Amniotic stem cell (primary cell): ENCODE results near the gene ANKLE2.

Source experiments
- DNase-seq: peaks from one replicate; lab custom pipeline; 2025; lab: John Stamatoyannopoulos, UW

Gene ANKLE2

DNA sequence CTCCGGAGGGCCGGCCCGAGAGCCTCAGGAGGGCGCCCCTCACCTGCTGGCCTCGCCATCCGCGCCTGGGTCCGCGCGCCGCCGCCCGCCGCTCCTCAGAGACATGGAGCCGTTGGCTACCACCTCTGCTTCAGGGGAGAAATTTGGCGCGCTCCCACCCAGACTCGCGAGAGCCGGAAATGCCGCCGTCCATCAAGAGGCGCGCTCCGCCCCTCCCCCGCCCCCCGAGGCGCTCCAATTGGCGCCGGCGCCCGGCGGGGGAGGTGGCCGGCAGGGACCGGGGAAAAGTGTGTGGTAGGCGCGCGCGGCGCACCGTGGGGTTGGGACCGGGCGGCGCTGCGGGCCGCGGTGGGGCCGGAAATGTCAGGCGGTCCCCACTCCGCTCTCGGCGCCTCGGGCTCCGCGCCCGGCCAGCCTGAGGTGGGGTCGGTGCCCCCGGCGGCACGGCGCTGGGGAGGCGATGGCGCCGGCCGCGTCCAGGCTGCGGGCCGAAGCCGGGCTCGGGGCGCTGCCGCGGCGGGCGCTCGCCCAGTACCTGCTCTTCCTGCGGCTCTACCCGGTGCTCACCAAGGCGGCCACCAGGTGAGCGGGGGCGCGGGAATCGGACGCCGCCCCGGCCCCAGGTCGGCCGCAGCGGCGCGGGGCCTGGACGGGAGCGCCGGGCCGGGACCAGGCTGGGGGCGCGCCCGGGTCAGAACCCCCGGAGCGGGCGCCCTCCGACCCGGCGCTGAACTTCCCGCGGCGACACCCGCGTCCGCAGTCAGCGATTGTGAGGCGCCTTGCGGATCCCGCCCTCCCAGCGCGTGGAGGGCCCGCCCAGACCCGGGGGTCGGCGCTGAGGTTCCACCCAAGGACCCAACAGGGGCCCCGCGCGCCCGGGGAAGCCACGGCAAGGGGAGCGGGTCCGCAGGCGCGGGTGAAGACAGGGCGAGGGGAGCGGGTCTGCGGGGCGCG lies 74.1 kb downstream of the ANKLE2 start, which contains the start of the genes POLE and PXMP2:
Gene POLE, minus strand, starts transcription at position 132 of the 954 bp plus-strand sequence. Its CDS starts 27 bp downstream, at position 105.
Gene PXMP2, plus strand, starts transcription at position 377 of the 954 bp plus-strand sequence. Its CDS starts 84 bp downstream, at position 461.
- peak; percentile 70 for DNase-seq

DNA sequence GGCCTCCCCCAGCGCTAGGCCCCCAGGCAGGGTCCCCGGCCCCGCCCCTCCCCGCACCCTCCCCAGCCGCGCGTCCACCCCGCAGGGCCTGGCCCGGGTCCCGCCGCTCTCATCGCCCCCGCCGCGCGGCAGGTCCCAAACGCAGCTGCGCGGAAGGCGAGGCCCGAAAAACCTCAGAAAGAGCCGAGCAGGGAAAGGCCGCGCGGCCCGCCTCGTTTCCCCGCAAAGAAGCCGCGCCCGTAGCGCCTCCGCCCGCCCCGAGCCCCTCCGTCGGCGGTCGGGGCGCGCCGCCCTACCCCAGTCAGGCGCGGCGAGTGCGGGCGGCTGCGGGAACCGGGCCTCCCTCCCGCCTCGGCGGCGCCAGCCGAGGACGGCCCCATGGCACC lies 74.8 kb downstream of the ANKLE2 start:
- no peak for DNase-seq

DNA sequence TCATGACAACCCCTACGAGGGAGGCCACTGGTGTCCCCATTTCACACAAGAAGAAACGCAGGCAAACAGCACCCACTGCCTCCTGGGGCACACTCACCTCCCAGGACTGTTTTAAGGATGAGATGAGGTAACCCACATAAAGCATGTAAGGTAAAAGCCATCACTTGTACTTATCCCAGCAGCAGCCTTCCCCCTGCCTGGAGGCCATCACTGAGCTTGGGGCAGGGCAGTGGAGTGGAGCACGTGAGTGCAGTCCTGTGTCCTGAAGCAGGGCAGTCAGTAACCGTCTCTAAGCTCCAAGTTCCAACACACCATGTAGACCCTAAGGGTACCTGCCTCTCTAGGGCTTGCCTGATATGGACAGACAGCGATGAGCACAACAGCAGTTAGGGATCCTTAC lies 76.2 kb downstream of the ANKLE2 start:
- DNase-seq: no peak

DNA sequence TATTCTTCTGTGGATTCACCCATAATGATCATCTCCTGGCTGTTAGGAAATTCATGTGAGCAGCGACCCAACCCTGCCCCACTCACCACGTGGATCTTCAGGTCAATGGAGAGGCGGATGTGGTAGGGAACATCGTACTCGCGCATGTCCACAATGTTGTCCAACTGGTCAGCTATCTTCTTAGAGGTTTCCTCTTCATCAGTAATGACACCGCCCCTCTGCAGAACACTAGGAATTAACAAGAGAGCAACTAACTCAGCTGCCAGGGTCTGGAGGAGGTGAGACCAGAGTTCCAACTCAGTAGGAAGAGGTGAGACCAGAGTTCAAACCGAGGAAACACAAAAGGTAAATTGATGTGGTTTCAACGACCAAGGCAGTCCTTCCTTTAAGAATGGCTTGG lies 84.1 kb downstream of the ANKLE2 start:
- no peak for DNase-seq

DNA sequence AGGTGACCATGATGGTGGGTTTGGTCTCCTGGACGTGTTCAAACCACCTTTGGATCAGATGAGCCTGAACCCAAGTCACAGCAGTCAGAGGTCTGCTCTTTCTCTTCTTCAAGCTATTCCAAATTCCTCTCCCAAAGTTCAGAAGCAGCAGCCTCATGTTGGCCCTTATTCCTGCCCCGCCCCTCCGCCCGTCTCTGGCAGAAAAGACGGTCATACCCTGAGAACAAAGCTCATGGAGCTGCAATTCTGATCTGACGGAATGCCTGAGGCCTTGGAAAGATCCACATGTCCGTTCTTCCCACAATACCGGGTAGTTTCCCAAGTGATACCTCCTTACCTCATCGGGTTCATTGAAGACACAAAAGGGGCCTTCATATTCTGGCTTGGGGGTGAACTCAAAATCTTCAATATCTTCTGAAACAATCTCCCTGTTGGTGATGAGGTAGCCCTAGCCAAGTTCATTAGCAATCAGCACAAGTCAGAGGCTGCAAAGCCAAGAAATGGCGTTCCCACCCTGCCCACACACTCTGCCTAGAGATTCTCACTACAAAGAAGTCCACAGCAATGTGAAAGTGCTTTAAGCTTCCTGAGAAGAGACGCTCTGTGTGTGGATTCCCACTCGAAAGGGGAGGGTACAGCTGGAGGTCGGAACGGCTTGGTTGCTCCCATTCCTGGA lies 85.7 kb downstream of the ANKLE2 start:
- no peak for DNase-seq
